Measurements from ENCODE around the gene ADRM1.

- TF ChIP-seq POLR2AphosphoS5 (IDR thresholded peaks at IDR 0.05) (no peak), CTCF (IDR thresholded peaks at IDR 0.05) (no peak)
Observed at GRCh38 chr20:62269871-62270270, 32.9 kb upstream of the ADRM1 start.
